ENCODE data around the gene UQCRC1. TPM values are rescaled to one million over a fixed set of nuclear protein-coding genes. Genes with fewer than 3 reads are reported as not detected.

The UQCRC1 gene
- total RNA-seq, 1 donor from 2014 or later: 288 TPM

DNA sequence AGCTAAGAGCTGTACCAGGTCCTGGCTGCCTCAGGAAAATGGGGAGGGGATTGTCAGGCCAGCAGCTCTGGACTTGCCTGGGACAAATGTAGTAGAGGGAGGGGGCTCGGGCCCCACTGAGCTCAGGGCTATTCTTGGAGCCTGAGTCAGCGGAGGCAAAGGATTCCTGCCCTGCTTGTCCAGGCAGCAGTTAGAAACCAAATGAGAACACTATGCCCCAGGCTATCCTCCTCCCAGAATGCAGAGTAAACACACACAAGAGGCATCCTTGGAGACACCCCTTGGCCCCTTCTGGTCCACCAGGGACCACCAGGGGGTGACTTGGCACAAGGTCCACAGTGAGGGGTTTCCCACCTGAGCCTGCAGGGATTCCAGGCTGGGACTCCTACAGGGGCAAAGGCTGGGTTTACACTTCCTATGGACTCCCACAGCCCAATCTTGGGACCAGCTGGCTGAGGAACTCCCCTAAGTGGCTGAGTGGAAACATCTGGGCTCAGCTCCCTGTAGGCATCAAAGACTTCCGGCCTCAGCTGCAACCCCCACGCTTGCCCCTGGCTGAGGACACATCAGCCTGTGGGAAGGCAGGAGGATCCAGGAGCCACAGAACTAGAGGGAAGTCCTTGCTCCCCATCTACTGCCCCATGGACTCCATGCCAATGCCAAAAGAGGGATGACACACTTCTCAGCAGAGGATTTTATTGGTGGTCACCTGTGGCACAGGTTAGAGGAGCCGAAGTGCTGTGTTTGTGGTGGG is 10.9 kb downstream of the UQCRC1 start:
- peak; percentile 19 for DNase-seq

DNA sequence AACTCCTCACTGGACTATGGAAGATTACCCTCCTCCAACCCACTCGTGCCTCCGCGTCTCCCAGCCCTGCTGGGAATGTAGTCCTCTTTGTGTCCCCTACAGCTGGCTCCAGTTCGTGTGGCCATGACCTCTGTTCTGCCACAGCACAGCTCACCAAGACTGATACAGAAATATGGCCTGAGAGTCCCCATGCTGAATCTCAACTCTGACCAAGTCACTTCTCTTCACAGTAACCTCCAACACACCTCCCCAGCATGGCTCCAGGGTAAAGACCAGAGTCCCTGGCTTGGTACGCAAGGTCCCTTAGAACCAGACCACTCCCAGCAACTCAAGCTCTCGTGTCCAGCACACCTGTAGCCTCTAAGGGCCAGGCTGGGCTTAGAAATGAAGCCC is 12.0 kb downstream of the UQCRC1 start:
- no peak for DNase-seq

DNA sequence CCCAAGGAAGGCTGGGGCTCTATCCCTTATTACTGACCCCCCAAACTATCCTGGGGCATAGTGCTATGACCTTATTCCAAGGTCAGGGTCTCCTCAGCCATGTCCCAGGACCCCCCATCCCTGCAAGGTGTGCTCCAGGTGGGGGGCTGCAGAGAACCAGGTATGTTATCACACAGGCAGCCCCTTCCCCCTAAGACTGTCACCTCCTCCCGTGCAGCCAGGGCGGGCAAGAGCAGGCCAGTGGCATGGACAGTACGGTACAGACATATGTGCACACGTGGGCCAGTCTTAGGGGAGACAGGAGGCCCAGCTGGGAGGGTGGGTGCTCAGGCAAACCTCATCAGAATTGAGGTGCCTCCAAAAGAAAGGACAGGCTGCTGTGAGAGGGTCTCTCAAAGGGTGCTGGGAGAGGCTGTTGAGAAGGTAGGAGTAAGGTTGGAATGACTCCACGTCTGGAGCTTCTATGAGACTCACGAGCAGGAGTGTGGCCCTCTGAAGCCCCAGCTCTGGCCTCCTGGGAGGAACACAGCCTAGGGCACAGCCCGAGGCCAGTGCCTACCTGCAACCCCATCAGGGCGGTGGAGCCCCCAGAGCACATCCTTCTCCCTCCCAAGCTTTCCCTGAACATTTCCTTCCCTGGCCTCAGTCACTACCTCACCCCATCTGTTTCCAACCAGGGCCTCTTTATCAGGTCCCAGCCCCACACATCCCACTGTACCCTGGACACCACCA is 12.6 kb downstream of the UQCRC1 start:
- no peak for DNase-seq

DNA sequence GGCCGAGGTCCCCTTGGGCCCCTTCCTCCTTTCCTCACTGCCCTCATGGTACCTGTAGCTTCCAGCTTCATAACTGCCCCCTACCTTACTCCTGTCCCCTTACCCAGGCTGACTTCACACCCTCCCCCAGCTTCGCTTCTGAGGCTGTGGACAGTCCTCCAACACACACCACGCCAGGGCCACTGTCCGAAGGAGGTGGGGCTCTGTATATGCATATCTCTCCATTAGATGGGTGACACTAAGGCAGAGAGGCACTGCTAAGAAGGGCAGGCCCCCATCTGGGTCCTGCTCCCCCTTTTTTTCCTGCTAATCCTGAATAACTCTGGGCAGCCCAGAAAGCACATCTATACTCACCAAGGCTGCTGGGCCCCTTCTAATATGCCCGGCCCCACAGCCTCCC is 13.3 kb downstream of the UQCRC1 start:
- DNase-seq: no peak

DNA sequence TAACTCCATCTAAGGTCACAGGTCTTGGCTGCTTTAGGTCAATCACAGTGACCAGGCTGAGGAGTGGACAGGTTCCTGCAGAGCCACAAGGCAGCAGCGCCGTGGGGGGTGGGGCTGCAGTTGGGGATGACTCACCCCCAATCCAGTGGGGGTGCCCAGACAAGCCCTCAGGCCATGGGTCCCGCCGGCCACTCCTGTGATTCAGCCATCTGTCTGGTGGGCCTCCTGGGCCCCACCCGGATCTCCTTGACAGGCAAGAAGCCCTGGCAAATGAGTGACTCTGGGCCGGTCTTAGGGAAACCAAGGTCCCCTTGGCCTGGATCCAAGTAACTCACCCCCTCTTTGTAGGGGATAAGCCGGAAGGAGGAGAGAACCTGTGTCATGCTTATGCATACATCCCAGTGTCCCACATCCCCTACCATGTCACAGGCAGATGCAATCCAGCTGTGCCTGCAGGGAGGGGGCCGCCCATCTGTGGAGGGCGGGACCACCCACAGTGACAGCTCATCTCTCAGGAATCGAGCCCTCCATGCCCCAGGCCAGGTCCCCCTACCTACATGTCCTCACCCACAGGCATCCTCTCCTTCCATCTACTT is 13.8 kb downstream of the UQCRC1 start:
- peak; percentile 32 for DNase-seq

DNA sequence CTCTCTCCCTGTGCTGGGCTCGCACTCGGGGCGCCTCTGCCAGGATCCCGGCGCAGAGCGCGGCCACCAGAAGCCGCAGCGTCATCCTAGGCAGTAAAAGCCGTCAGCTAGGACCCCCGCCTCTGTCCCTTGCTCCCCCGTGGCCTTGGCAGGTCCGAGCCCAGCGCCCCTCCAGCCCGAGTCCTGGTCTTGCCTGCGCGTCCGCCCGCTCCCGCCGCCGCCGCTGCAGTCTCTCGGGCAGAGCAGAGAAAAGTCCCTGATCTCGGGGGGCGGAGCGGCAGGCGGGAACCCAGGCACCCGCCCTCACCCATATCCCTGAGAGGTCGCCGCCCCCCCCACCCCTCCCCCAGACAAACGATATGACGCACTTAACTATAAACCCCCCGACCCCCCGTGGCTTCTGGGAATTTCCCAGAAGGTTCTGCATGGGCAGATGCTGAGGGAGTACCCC is 14.3 kb downstream of the UQCRC1 start, which contains the start of gene COL7A1:
Gene COL7A1, minus strand, starts transcription at position 255 of the 451 bp plus-strand sequence. Its CDS starts 170 bp downstream, at position 85.
- peak; percentile 12 for DNase-seq

DNA sequence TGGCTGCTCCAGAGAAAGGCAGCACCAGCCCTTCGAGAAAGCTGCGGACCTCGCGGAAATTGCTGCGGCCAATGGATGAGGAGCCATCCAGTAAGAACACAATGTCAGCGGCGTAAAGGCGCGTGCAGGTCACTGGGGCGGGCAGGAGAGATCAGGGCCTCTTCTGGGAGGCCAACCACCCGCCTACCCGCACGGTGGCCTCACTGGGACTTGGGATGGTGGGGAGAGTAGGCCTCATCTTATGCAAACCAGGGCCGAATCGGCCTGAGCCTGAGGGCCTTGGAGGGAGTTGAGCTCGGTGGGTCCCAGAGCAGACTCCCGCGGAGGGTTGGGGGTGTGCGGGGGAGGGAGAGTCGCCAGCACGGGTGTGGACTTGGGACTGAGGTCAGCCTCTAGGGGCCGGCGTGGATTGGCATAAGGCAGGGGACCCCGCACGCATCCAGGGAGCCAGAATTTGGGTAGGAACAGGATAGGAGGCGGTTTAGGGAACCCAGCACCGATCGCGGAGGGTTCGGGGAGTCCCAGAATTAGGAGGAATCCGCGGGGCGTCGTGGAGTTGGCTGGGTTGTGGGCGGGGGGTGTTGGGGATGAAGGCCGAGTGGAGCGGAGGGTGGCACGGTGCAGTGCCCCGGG is 14.9 kb downstream of the UQCRC1 start:
- no peak for DNase-seq

DNA sequence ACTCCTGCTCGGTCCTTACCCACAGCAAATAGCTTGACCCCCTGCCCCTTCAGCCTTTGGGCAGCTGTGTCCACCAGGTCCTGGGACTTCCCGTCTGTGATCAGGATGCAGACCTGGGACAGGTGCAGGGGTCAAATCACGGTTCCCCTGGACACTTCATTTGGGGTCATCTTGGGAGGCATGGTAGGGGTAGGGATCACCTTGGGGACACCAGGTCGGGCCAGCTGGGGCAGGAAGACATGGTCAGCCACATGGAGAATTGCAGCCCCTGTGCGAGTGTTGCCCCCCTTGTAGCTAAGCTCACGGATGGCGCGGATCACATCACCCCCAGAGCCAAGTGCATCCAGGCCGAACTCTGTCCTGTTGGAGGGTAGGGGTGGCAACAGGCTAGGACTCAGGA is 16.1 kb downstream of the UQCRC1 start:
- no peak for DNase-seq

DNA sequence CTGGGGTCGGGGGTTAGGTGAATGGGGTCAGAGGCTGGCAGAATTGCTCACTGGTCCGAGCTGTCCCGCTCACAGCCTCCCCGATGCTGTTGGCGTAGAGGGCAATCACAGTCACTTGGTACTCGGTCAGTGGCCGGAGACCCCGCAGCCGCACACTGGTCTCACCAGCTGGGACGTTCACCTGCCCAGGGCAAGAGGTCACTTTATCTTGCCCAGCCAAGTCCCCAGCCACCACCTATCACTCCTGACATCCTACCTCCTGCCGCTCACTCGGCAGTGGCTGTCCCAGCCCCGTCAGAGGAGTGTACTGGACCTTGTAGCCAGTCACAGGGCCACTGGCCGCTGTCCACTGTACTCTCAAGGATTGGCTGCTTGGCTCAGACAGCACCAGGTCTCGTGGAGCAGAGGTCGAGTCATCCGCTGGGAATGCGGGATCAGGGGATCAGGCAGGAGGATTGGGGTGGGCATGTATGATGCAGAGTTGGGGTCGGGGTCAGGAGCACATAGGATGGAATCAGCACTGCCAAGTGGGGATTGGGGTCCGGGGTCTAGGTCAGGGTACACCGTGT is 16.8 kb downstream of the UQCRC1 start:
- no peak for DNase-seq

DNA sequence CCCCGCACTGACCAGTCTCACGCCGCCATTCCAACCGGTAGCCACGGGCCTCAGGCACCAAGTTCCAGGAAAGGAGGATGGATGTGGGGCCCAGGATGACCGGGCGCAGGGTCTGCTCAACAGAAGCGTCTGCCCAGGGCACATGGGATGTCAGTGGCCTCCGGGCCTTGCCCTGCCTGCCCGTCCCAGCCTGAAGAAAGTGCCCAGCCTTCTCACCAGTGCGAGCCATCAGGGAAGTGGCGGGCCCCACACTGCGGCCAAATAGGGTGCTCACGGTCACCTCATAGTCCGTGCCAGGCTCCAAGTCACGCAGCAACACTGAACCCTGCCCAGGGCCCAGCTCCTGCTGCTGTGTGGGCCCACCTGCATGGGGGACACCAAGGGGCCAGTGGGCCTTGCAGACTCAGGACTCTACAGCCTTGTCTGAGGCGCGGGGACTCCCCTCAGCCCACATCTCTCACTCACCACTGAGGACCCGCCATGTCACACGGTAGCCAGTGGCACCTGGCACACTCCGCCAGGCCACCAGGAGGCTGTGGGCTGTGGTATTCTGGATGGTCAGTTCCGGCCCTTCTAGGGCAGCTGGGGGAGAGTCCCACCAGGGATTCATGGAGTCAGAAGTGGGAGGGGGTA is 17.4 kb downstream of the UQCRC1 start:
- no peak for DNase-seq

DNA sequence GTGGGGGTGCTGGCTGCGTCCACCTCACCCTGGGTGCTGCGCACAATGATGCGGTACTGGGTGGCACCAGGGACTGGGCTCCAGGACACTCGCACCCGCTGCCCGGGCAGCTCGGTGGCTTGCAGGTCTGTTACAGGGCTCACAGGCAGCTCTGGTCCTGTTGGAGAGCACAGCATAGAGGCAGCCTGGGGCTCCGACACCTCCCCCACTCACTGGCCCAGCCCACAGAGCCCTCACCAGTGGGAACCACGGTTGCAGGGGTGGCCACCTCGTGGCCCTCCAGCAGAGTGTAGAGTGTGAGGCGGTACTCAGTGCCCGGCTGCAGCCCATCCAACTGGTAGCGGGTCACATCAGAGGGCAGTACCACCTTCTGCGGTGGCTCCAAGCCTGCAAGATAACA is 18.0 kb downstream of the UQCRC1 start:
- no peak for DNase-seq

DNA sequence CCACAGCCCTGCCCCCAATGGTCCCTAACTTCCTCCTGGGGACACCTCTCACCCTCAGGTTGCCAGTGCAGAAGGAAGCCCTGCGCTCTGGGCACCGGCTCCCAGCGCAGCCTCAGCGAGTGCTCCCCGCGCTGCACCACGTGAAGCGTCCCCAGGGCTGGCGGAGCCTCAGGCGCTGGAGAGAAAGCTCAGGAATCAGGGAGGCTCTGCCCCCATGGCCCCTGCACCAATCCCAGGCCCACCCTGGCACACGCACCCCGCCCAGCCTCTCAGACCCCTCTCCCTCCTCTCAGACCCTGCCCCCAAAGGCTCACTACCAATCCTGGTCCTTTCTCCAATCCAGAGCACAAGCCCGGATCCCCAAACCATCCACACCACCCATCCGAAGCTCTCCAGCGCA is 21.2 kb downstream of the UQCRC1 start:
- DNase-seq: no peak

DNA sequence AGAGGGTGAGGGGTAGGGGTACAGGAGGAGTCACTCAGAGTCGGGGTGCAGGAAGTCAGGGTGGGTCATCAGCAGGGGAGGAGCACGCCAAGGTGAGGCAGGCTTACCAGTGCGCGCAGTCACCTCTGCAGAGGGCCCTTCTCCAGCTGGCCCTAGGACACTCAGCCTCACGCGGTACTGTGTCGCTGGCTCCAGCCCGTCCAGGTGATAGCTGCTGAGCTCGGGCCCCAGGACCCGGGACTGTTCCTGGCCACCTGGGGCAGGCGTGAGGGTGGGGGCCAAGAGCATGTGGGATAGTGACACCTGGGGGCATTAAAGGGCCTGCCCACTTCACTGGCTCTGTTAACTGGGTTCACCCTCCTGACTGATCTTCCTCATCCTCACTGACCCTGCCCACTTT is 21.8 kb downstream of the UQCRC1 start:
- DNase-seq: no peak

DNA sequence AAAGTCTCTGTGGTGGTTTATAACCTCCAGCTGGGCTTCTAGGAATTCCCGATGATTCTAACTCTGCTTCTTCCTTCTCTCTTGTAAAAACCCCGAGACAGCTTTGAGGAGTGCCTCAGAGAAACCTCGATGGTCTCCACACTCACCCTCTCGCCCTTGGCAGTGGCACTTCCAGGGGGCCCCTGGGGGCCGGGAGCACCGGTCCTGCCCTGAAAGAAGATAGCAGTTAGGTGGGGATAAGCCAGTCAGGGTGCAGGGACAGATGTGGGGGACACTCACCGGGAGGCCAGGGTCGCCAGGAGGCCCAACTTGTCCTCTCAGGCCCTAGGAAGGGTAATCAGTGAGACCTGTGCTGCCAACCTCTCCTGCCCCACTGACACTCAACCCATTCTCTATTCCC is 24.0 kb downstream of the UQCRC1 start:
- DNase-seq: no peak

DNA sequence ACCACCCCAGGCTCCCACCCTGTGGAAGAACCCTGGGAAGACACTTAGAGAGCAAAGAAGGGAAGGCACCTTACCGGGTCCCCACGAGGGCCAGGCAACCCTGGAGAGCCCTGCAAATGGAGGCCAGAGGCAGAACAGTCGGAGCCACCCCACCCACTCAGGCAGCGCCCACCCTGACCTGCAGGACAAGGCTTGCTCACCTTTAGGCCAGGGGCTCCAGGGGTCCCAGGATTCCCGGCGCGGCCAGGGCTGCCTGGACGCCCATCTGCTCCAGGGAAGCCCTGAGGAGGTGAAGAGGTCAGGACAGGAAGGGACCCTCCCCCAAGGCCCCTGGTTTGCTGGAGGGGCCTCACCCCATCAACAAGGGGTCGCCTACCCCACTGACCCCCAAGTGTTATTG is 24.6 kb downstream of the UQCRC1 start:
- no peak for DNase-seq

DNA sequence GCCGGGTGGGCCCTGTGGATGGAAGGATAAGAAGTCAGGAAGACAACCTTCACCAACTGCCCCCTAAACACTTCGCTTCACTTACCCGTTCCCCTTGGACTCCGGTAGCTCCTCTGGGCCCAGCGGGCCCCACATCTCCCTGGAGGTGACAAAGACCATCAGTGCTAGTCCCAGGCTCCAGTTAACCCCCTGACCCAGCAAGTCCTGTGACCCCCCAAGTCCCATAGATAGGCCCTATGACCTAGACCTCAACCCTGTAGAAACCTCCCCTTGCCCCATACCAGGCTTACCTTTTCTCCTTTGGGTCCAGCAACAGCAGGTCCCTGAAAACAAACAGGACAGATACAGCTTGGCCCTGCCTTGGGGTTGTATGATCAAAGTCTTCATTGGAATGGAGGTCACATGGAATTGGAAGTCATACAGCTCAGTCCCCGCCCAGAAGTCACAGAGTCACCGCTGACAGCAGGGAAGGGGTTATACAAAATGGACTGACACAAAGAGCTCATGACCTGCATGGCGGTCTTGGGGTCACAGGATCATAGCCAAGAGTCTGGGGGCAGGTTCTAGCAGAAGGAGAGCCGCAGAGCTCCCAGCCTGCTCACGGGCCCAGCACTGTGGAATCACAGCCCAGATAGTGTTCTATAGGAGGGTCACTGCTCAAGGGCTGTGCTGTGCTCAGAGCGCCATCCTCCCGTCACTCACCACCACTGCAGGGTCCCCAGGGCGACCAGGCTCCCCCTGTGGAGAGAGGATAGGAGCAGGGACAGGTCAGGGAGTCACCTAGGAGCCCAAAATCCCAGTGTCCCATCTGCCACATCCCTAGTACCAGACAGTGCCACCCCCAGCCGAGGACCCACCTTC is 27.6 kb downstream of the UQCRC1 start:
- no peak for DNase-seq

DNA sequence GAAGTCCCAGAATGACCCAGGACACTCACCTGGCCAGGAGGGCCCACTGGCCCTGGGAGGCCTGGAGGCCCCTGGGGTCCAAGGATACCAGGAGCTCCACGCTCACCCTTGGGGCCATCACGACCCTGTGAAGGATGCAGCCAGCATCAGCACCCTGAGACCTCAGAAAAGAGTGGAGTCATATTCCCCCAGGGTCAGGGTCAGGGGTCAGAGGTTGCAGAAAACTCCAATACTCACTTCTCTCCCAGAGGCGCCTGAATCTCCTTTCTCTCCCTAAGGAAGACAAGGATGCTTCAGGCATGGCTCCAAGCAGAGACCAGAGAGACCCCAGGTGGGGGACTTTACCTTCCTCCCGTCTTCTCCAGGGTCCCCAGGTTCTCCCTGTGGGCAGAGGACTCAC is 32.8 kb downstream of the UQCRC1 start:
- no peak for DNase-seq

DNA sequence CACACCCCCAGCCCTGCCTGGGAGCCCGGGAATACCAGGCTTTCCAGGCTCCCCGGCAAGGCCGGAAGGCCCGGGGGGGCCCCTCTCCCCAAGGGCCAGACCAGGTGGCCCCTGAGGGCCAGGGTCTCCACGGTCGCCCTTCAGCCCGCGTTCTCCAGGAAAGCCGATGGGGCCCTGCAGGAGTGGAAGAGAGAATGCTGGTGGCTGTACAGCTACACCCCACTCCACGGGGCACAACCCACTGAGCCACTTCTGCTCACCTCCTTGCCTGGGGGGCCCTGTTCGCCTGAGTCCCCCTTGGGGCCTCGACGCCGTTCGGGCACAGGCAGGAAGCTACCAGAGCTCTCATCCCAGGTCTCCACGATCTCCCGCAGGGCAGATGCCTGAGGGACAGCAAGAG is 34.1 kb downstream of the UQCRC1 start:
- DNase-seq: no peak

DNA sequence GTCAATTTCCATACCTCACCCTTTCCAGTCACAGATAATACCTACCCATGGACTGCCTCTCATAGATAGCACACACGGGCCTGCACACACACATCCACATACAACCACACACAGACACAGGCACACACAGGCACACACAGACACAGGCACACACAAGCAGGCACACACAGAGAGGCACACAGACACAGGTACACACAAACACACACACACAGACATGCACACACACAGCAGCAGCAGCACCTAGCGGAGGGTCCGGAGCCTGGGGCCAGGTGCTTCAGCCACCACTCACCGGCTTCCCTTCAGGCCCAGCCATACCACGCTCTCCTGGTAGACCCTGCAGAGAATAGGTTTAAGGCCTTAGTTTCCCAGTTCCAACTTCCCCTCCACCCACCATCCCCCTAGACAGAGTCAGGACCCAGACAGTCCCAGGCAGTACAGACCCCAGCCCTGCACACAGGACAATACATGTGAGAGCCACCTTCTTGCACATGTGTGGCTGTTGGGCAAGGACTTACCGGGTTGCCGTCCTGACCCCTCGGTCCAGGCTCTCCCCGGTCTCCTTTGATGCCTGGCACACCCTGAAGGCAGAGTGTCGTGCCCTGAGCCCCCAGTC is 35.4 kb downstream of the UQCRC1 start:
- DNase-seq: no peak

DNA sequence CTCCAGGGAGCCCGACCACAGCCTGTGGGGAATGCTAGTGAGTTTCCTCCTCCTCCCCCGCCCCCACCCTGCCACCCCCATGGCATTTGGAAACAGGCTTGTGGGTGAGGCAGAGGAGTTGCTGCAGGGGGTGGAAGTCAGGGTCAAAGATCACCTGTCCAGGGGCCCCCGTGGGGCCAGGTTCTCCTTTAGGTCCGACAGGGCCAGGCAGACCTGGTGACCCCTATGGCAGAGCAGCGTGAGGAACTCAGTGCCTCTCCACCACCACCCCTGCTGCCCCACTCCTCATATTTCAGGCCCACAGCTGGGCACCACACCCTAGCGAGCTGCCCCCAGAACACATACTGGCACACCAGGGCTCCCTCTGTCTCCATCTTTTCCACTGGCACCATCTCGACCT is 36.9 kb downstream of the UQCRC1 start:
- no peak for DNase-seq

DNA sequence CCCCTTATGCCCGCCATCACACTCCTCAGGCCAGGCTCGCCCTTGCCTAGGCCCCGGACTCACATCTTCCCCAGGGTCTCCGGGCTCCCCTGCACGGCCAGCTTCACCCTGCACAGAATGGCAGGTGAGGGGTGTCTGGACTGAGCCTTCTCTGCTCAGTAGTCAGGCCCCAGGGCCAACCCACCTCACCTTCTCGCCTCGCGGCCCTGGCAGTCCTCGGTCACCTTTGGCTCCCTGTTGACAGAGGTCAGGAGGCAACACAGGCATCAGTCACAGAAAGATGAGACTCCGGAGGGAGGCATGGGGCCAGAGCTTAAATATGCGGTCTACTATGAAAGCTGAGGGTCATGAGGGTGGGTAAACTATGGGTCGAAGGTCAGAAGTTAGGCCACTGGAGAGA is 37.5 kb downstream of the UQCRC1 start:
- no peak for DNase-seq

Measured in dermis blood vessel endothelial cell (primary cell).